ENCODE measurements around the gene HIBCH.
"Not testable (repeated sequence)": the region's sequence is repeated elsewhere in the genome, so short reads cannot be mapped to it uniquely, and the experiment has no call there.

HIBCH gene

GRCh38 chr2:190342611-190343010, 23.0 kb upstream of the HIBCH start:
- no peak for DNase-seq

DNA sequence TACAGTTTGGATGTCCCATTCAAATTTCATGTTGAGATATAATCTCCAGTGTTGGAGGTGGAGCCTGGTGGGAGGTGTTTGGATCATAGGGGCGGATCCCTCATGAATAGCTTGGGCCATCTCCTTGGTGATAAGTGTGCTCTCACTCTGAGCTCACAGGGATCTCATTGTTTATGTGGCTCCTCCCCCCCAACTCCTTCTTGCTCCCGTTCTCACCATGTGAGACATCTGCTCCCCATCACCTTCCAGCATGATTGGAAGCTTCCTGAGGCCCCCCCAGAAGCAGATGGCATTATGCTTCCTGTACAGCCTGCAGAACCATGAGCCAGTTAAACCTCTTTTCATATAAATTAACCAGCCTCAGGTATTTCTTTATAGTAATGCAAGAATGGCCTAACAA, 20.7 kb upstream of the HIBCH start:
- DNase-seq, result no peak

GRCh38 chr2:190339394-190339793, 19.8 kb upstream of the HIBCH start:
- DNase-seq, result no peak

GRCh38 chr2:190338453-190338852, 18.8 kb upstream of the HIBCH start:
- no peak for DNase-seq

DNA sequence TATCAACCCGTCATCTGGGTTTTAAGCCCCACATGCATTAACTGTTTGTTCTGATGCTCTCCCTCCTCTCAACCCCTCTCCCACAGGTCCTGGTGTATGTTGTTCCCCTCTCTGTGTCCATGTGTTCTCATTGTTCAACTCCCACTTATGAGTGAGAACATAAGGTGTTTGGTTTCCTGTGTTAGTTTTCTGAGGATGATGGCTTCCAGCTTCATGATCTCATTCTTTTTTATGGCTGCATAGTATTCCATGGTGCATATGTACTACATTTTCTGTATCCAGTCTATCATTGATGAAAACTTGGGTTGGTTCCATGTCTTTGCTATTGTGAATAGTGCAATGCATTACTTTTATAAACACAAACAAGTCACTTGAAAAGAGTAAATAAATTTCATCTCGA, 16.8 kb upstream of the HIBCH start:
- DNase-seq, result no peak

GRCh38 chr2:190335584-190335983, 16.0 kb upstream of the HIBCH start:
- not testable (repeated sequence) for DNase-seq

- no peak for DNase-seq
These were observed 15.6 kb upstream of the HIBCH start for GRCh38 chr2:190335225-190335559.

DNA sequence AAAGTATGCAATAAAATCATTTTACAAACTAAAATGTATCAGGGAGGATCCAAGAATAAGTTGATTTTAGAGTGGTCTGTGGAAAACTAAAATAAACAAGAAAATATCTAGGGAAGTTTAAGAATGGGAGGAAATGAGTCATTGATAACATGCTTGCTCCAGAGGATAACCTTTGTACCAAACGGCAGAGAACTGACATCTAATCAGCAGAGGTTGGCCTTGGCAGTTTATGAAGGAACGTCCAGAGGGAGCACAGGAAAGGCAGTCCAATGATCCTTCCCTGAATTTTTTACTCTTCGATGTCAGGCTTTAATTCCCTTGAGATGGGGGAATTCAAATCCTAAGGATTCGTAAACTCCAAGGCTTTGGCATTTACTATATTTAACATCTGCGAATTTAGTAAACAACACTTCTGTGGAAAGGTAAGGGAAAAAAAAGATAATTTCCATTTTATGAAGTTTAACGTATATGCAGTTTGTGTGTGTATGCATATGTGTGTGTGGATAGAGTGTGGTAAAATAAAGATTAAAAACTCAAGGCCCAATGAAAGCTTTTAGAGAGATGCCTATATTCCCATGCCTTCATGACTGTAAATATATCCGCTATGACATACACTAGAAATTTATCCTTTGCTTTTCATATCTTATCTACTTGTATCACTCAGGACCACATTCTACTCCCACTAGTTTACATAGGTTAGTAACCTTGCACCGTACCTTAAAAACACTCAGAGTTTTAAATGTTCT, 15.0 kb upstream of the HIBCH start:
- DNase-seq, result no peak

DNA sequence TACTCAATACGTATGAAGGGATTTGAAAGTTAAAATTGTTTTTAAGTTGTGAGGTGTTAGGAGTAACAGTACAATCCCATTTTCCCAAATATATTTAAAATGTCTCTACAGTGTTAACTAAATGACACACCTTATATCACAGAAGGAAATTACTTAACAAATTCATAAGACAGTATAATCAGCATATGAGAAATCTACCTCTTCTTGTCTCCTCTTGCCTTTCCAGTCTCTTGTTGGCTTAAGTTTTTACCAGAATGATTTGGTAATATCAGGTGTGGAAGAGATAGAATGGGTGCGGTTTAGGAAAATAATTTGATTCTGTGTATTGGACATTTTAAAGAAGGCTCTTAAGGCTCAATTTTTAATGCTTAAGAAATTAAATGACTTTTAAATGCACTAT, 14.3 kb upstream of the HIBCH start:
- no peak for DNase-seq

DNA sequence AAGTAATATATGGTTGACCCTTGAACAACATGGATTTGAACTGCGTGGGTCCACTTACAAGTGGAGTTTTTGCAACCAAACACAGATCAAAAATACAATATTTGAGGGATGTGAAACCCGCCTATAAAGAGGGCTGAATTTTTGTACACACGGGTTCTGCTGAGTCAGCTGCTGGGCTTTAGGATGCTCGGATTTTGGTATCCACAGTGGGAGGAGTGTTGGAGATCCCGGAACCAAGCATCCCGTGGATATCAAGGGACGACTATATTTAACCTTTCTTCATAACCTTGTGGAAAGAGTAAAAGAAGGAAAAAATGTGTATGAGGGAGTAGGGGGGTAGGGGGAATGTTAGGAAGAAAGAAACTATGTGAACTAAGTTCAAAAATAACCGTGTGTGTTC, 13.8 kb upstream of the HIBCH start:
- no peak for DNase-seq

DNA sequence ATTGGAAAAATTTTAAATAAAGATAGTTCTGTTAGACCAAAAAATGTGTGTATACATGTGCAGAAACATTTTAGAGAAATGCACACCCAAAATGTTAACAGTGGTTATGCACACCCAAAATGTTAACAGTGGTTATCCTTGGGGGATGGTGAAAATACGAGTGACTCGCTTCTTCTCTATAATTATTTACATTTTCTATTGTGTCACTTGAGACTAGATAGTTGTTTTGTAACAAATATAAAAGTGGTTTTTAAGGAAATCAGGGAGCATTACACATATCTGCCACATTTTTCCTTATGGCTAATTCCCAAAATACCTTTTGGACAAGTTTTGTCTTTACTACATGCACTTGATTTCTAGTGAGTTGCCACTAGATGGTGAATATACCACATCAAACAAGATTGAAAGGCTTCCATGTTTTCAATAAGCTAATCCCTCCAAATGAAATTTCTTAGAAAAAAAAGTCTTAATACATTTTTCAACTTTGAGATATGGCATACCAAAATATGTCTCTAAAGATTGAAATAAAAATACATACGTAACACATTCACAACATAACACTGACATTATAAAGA, 9.0 kb upstream of the HIBCH start:
- DNase-seq, result no peak

- no peak for DNase-seq
These were observed 8.4 kb upstream of the HIBCH start for GRCh38 chr2:190327867-190328572.

- DNase-seq, result no peak
These were observed 6.0 kb upstream of the HIBCH start for GRCh38 chr2:190325588-190325987.

GRCh38 chr2:190323406-190323805, 3.8 kb upstream of the HIBCH start:
- no peak for DNase-seq

- DNase-seq, result peak; percentile 24 to 49
These were observed 1.1 kb upstream of the HIBCH start for GRCh38 chr2:190320696-190321095.

DNA sequence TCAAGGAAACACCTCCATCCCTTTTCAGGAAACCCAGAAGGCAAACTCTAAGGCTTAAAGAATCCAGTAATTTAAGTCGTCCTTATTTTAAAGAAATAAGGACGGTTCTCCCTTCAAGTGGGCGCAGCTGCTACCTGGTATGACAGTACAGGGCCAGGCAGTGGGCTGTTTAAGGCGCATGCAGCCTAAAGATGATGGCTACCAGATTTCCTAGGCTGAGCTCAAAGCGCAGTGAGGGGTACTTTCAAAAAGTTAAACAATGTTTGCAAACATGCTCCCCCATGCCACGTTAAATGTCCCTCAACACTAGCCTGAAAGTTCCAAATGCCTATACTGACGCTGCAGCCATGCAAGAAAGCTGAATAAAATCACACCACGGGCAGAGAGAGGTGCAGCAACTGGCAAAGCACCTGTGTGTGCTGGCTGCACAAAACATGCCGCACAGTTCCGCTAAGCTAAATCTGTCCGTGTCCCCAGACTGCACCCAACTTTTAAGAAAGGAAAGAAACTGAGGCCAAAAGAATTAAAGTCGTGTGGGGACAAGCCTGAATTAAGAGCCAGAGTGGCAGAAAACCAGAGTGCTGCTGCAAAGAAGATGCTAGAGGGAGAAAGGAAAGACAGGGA, 583 bp downstream of the HIBCH start:
- DNase-seq, result peak; percentile 16 to 23

GRCh38 chr2:190318514-190318913, 1.1 kb downstream of the HIBCH start:
- no peak for DNase-seq

GRCh38 chr2:190315273-190315672, 4.4 kb downstream of the HIBCH start:
- no peak for DNase-seq

DNA sequence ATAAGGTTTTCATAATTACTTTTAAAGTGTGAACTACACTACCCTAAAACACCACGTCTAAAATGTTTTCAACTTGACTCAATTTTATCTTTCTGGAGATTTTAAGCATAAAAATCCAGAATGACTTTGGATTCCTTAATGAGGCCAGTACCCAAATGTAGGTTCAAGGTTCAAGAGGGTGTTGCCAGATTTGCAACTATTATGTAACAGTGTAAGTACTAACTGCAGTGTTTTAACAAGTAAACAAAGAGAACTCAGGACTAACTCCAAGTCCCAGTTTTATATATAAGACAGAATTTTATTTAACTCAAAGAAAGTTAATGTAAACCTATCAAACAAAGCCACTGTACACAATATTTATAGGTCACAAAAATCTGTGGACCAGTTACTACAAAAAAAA, 5.7 kb downstream of the HIBCH start:
- no peak for DNase-seq

GRCh38 chr2:190312635-190313025, 7.0 kb downstream of the HIBCH start:
- DNase-seq, result not testable (repeated sequence)

GRCh38 chr2:190311893-190312634, 7.6 kb downstream of the HIBCH start:
- no peak for DNase-seq

GRCh38 chr2:190308031-190308430, 11.6 kb downstream of the HIBCH start:
- no peak for DNase-seq

GRCh38 chr2:190304404-190304803, 15.2 kb downstream of the HIBCH start:
- no peak for DNase-seq
